ENCODE data around the gene TBXA2R. TPM values are rescaled to one million over a fixed set of nuclear protein-coding genes. Genes with fewer than 3 reads are reported as not detected.
A peak's percentile ranks its signal among the peaks of the same experiment; 100 is the strongest.
"Not testable (repeated sequence)": the region's sequence is repeated elsewhere in the genome, so short reads cannot be mapped to it uniquely, and the experiment has no call there.

Gene TBXA2R
- polyA plus RNA-seq, 3 donors, result 0.56 to 3.7 (median 3.6) TPM

GRCh38 chr19:3642987-3643673 is 36.5 kb upstream of the TBXA2R start:
- WGBS, 3 donors, result 90 to 93% (median 91%) methylated on average over 28 to 36 of the region's 36 CpGs
- no peak overlapping the region for H3K27ac ChIP-seq (ENCODE audit: low read depth, low read length)

GRCh38 chr19:3642296-3642695 is 35.6 kb upstream of the TBXA2R start:
- WGBS, 3 donors, result 92 to 94% (median 93%) methylated on average over 17 of the region's 17 CpGs
- no peak overlapping the region for H3K27ac ChIP-seq (ENCODE audit: low read depth, low read length)

- no peak overlapping the region for H3K27ac ChIP-seq (ENCODE audit: low read depth, low read length)
- 94 to 95% (median 95%) methylated on average over 28 of the region's 28 CpGs for WGBS, 3 donors
Measured at GRCh38 chr19:3641515-3642269, 35.0 kb upstream of the TBXA2R start.

- WGBS, 3 donors, result 97% methylated on average over 13 of the region's 13 CpGs
Measured at GRCh38 chr19:3639479-3639878, 32.8 kb upstream of the TBXA2R start.

GRCh38 chr19:3638208-3639193 is 31.8 kb upstream of the TBXA2R start:
- 88 to 94% (median 93%) methylated on average over 54 to 55 of the region's 55 CpGs for WGBS, 3 donors
- no peak overlapping the region for H3K27ac ChIP-seq (ENCODE audit: low read depth, low read length)

More at GRCh38 chr19:3639479-3639878, 32.8 kb upstream of the TBXA2R start:
- no peak overlapping the region for H3K27ac ChIP-seq (ENCODE audit: low read depth, low read length)

GRCh38 chr19:3637621-3638020 is 30.9 kb upstream of the TBXA2R start:
- WGBS, 3 donors, result 88 to 92% (median 92%) methylated on average over 10 to 23 of the region's 23 CpGs
- no peak overlapping the region for H3K27ac ChIP-seq (ENCODE audit: low read depth, low read length)

- 92 to 95% (median 94%) methylated on average over 20 of the region's 20 CpGs for WGBS, 3 donors
- no peak overlapping the region for H3K27ac ChIP-seq (ENCODE audit: low read depth, low read length)
Measured at GRCh38 chr19:3636962-3637361, 30.3 kb upstream of the TBXA2R start.

GRCh38 chr19:3636506-3636905 is 29.8 kb upstream of the TBXA2R start:
- no peak overlapping the region for H3K27ac ChIP-seq (ENCODE audit: low read depth, low read length)
- WGBS, 3 donors, result 86 to 94% (median 94%) methylated on average over 20 of the region's 20 CpGs

GRCh38 chr19:3634496-3635045 is 27.9 kb upstream of the TBXA2R start:
- 94 to 95% (median 95%) methylated on average over 19 of the region's 19 CpGs for WGBS, 3 donors
- no peak overlapping the region for H3K27ac ChIP-seq (ENCODE audit: low read depth, low read length)

- H3K27ac ChIP-seq (ENCODE audit: low read depth, low read length), result no peak overlapping the region
- 92 to 95% (median 94%) methylated on average over 18 to 22 of the region's 22 CpGs for whole genome bisulfite sequencing, 3 donors
Measured at GRCh38 chr19:3633559-3633988, 26.9 kb upstream of the TBXA2R start.

GRCh38 chr19:3632739-3633558 is 26.3 kb upstream of the TBXA2R start:
- H3K27ac ChIP-seq (ENCODE audit: low read depth, low read length), result no peak overlapping the region

GRCh38 chr19:3632098-3632497 is 25.4 kb upstream of the TBXA2R start:
- H3K27ac ChIP-seq (ENCODE audit: low read depth, low read length), result no peak overlapping the region
- 85 to 87% (median 86%) methylated on average over 14 to 16 of the region's 16 CpGs for WGBS, 3 donors

More at GRCh38 chr19:3632739-3633558, 26.3 kb upstream of the TBXA2R start:
- WGBS, 3 donors, result 89 to 91% (median 89%) methylated on average over 40 to 50 of the region's 50 CpGs

- 90 to 94% (median 93%) methylated on average over 43 of the region's 43 CpGs for WGBS, 3 donors
- H3K27ac ChIP-seq (ENCODE audit: low read depth, low read length), result no peak overlapping the region
Measured at GRCh38 chr19:3631053-3631861, 24.6 kb upstream of the TBXA2R start.

GRCh38 chr19:3628766-3629165 is 22.1 kb upstream of the TBXA2R start:
- 72 to 76% (median 73%) methylated on average over 8 to 9 of the region's 9 CpGs for WGBS, 3 donors

GRCh38 chr19:3627351-3627723 is 20.7 kb upstream of the TBXA2R start:
- H3K27ac ChIP-seq (ENCODE audit: low read depth, low read length), result no peak overlapping the region
- WGBS, 3 donors, result 58 to 62% (median 60%) methylated on average over 7 of the region's 7 CpGs

More at GRCh38 chr19:3628766-3629165, 22.1 kb upstream of the TBXA2R start:
- H3K27ac ChIP-seq (ENCODE audit: low read depth, low read length), result not testable (repeated sequence)

- 0 to 1% (median 0%) methylated on average over 77 to 80 of the region's 80 CpGs for WGBS, 3 donors
- H3K27ac ChIP-seq (ENCODE audit: low read depth, low read length), result peak within 1 kb of the TSS; percentile 94
Measured at GRCh38 chr19:3626473-3627350, 20.0 kb upstream of the TBXA2R start, which contains the start of gene CACTIN. Gene CACTIN (minus strand): TSS chr19:3626790. CDS start chr19:3626762, 28 bp downstream.
